GF-D8 (cell line): ENCODE data around the gene MEI1.

Source experiments
- DNase-seq: peaks from one replicate; lab custom pipeline; 2025; lab: John Stamatoyannopoulos, UW

Gene MEI1

DNA sequence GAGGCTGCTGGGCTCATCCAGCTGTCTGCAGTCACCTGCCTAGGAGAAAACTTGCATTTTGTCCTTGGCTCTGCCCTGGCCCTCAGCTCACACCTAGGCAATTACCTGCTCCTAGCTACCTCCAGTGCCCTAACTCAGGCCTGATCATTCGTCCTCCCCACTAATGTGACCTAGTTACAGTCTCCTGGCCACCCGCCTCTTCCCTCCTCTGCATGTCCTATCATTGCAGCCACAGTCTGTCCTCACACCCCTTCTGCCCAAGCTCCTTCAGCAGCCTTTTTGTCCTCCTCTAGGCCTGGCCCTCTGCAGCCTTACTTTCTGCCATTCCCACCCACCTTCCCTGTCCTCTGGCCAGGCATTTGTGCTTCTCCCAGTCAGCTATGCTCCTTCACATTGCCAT lies 83.4 kb downstream of the MEI1 start:
- DNase-seq, result no peak

GRCh38 chr22:41787331-41787730 lies 88.0 kb downstream of the MEI1 start:
- DNase-seq, result no peak

DNA sequence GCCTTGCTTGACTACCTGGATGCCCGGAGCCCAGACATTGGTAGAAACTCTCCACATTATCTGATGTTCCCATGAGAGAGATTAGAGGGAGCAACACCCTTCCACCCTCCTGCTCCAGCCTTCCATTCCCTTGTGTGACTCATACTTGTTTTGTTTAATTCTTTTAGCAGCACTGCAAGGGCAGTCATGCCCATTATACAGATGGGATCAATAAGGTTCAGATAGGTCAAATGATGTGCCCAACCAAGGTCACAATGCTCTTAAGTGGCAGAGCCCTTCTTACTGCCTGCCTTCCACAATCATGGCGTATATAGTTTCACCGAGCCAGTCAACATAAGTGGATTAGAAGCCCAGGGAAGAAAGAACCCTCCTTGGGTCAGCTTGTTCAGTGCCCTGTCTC lies 94.6 kb downstream of the MEI1 start:
- no peak for DNase-seq

DNA sequence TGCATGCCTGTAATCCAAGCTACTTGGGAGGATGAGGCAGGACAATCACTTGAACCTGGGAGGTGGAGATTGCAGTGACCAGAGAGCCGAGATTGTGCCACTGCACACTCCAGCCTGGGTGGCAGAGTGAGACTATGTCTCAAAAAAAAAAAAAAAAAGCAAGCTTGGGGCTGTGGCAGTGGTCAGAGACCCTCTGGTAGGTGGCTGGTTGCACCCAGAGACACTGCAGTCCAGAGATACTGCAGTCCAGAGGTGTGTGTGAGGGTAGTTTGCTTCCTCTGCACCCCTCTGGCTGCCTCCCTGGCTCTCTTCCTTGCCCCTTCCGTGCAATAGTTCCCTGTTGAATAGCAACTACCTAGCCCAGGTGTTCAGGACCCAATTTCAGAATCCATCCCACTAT lies 99.4 kb downstream of the MEI1 start:
- DNase-seq, result no peak

- DNase-seq, result peak; percentile 1
These were observed 100.4 kb downstream of the MEI1 start for GRCh38 chr22:41799486-41800347.

GRCh38 chr22:41800348-41801146 lies 101.2 kb downstream of the MEI1 start, which contains the start of gene CCDC134:
TSS of gene CCDC134 (plus strand) at chr22:41800679. CDS start at chr22:41808891, 8,212 bp downstream.
- DNase-seq, result peak; percentile 92

- DNase-seq, result no peak
These were observed 102.0 kb downstream of the MEI1 start for GRCh38 chr22:41801147-41801819.

DNA sequence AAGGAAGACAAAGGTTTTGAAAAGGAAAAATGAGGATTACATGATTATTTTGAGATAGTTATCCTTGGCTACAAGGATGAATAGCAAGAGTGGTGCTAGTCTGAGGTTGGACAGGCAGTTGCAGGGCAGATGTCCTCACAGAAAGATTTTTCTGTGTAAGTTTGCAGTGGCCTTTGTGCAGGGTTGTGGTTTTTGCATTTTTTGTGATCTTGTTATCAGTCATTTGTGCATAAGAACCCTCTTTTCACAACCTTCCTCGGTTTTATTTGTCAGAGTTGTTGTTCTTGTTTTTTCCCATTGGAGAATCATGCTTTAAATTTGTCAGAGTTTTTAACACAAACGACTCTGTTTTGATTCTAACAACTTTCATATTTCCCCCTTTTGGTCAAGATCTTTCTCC lies 102.6 kb downstream of the MEI1 start:
- no peak for DNase-seq

DNA sequence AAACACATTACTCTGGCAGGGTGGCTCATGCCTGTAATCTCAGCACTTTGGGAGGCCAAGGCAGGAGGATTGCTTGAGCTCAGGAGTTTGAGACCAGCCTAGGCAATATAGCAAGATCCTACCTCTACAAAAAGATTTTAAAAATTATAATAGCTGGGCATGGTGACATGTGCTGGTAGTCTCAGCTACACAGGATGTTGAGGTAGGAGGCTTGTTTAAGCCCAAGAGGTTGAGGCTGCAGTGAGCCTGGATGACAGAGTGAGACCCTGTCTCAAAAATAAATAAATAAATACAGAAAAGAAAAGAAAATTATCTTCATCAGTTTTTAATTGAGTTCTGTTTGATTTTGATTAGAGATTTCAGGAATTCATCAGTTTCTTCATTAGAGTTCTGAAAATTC lies 106.3 kb downstream of the MEI1 start:
- DNase-seq, result no peak

DNA sequence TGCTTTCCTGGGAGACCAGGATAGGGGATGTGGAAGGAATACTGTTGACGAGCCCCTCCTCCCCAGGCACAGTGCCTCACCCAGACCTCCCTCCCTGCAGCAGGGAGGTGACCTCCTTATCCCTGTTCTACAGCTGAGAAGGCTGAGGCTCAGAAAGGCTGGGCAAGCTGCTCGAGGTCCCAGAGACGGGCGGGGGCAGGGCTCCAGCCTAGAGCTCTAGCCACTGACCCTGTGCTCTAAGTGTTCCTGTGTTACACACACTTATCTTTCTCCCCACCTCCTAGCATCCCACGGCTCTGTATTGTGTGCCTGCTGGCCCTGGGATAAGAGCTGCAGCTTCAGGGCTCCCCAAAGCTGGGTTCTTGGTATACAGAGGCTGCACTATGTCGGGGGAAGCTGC lies 109.1 kb downstream of the MEI1 start:
- no peak for DNase-seq

DNA sequence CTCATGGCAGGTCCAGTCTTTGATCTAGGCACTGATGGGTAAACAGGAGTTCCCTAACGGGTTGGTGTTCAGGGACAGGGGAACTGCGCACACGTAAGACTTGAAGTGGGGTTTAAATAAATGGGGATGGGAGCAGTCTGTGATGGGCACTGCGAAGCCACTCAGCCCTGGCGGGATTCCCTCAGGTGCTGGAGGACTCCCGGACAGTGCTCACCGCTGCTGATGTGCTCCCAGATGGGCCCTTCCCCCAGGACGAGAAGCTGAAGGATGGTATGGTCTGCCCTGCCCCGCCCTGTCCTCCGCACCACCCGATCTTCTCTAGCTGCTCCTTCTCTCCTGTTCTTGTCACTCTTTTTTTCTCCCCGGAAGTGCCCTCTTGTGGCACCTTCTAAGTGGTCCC lies 110.7 kb downstream of the MEI1 start:
- DNase-seq, result no peak

GRCh38 chr22:41812805-41813545 lies 113.7 kb downstream of the MEI1 start:
- no peak for DNase-seq

DNA sequence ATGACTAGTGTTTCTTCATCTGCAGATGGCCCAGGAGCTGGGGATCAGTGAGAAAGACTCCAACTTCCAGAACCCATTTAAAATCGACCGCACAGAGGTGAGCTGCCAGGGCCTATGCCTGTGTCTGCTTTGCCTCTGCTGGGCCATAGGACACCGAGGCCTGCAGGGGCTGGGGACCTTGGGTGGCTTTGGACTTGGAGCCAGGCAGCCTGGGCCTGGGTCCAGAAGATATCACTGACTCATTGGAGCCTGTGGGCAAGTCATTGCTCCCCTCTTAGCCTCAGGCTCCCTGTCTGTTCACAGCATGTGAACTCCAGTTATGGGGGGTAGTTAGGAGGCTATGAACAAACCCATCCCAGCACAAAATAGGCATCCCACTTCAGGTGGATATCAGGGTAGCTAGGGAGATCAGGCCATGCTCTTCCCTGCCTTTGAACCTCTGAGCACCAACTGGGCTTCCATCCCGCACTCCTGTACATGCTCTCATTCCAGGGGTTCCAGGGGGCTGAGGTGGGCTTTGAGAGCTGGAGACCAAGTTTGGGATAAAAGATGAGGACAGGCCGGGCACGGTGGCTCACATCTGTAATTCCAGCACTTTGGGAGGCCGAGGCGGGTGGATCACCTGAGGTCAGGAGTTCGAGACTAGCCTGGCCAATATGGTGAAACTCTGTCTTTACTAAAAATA lies 114.6 kb downstream of the MEI1 start:
- DNase-seq, result no peak

- DNase-seq, result no peak
These were observed 116.4 kb downstream of the MEI1 start for GRCh38 chr22:41815716-41816115.

DNA sequence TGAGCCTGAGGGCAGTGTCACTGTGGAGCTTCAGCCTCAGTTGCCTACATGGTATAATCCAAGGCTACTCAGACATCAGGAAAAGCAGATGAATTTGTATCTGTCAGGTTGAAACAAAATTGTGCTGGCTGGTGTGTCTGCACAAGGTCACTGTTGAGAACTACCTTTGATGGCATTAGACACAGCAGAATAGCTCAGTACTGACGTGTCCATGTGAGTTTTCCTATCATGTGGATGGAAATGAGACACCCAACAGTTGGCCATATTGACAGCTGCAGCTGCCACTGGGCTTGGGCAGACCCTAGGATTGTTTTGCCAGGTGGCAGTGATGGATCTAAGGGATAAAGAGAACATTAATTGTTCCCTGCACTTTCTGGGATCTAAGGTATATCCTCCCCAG lies 116.9 kb downstream of the MEI1 start:
- no peak for DNase-seq

GRCh38 chr22:41816871-41817270 lies 117.6 kb downstream of the MEI1 start:
- no peak for DNase-seq

DNA sequence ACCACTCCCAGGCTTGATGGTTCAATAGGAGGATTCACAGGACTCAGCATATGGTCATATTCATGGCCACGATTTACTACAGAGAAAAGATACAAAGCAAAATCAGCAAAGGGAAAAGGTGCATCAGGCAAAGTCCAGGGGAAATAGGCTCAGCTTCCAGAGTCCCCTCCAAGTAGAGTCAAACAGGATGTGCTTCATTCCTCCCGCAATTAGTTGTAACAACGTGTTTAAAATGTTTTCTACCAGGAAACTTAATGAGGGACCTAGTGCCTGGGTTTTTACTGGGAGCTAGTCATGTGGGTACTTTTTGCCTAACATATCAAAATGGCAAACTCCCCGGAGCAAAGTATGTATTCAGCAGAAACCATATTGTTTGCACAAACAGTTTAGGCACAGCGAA lies 118.7 kb downstream of the MEI1 start:
- DNase-seq, result no peak

DNA sequence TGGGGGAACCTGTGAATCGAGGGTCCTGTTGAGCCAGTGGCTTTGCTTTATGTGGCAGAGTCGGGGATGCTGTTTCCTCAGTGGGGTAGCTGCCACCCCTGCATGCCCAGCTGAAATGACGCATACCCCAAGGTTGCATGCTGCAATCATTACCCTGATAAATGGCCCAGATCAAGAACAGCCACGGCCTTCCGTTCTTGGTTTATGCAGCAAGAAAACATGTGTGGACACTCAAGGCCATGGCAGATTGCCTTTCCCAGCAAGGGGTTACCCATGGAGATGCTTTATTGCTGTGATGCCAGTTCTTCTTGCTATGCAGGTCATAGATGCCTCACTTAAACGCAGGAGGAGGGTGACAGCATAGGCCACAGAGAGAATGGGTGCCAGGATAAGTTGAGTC lies 119.3 kb downstream of the MEI1 start:
- no peak for DNase-seq

- DNase-seq, result no peak
These were observed 120.0 kb downstream of the MEI1 start for GRCh38 chr22:41819257-41819656.

- DNase-seq, result no peak
These were observed 121.1 kb downstream of the MEI1 start for GRCh38 chr22:41820447-41820846.
